ENCODE data around the gene WDR70.
"Not testable (repeated sequence)": the region's sequence is repeated elsewhere in the genome, so short reads cannot be mapped to it uniquely, and the experiment has no call there.

WDR70 gene

DNA sequence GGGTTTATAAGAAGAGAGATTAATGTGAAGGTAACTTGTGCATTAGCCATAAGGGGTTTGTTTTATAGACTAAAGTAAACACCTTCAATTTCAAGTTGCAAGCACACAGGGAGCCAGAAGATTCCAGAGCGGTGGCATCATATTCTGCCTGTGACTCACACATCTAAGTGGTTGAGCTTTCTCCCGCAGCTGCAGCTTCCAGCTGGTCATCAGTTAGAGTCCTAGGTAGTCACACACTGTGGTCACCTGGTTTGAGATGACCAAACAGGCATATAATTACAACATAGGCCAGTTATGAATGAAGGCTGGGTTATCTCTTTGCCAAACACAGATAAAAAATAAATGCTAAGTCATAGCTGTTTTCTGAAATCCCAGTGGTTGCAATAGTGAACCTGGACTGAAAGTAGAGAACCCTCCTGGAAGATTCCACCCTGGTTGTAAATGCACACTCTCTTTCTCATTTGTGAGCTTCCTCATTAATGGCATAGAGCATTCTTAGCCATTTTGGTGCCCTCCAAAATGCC lies 289.5 kb downstream of the WDR70 start:
- peak in 1 of 2 donors; percentile 62 for DNase-seq

DNA sequence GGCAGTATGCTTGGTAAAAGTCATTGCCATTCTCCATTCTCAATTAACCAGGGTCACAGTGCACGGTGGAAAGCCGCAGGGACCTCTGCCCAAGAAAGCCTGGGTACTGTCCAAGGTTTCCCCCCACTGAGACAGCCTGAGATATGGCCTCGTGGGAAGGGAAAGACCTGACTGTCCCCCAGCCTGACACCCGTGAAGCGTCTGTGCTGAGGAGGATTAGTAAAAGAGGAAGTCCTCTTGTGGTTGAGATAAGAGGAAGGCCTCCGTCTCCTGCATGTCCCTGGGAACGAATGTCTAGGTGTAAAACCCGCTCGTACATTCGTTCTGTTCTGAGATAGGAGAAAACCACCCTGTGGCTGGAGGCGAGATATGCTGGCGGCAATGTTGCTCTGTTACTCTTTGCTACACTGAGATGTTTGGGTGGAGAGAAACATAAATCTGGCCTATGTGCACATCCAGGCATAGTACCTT lies 293.0 kb downstream of the WDR70 start:
- intact Hi-C loops (cut with DNase I; ENCODE audit: low total_unique reads); H3K9me3 ChIP-seq; H3K36me3 ChIP-seq; H3K4me3 ChIP-seq; DNase-seq; H3K27me3 ChIP-seq; H3K27ac ChIP-seq: not testable (repeated sequence)
- H3K4me1 ChIP-seq, result peaks cover 0 to 11% (median 0%) of the 10 kb centered on the region in 4 donors

More for the DNA sequence above, 289.5 kb downstream of the WDR70 start:
- Histone ChIP-seq H3K4me3 (no peak overlapping the region), H3K27me3 (no peaks in the 10 kb centered on the region), H3K9me3 (no peaks in the 10 kb centered on the region), H3K36me3 (no peaks in the 10 kb centered on the region), H3K4me1 (peaks cover 0 to 23% (median 0%) of the 10 kb centered on the region in 4 donors), H3K27ac (no peak overlapping the region)
- intact Hi-C loops (cut with DNase I; ENCODE audit: low total_unique reads), result no loop called here
- TF ChIP-seq, protein P1, sequence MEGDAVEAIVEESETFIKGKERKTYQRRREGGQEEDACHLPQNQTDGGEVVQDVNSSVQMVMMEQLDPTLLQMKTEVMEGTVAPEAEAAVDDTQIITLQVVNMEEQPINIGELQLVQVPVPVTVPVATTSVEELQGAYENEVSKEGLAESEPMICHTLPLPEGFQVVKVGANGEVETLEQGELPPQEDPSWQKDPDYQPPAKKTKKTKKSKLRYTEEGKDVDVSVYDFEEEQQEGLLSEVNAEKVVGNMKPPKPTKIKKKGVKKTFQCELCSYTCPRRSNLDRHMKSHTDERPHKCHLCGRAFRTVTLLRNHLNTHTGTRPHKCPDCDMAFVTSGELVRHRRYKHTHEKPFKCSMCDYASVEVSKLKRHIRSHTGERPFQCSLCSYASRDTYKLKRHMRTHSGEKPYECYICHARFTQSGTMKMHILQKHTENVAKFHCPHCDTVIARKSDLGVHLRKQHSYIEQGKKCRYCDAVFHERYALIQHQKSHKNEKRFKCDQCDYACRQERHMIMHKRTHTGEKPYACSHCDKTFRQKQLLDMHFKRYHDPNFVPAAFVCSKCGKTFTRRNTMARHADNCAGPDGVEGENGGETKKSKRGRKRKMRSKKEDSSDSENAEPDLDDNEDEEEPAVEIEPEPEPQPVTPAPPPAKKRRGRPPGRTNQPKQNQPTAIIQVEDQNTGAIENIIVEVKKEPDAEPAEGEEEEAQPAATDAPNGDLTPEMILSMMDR (IDR thresholded peaks at IDR 0.05), result no peak

DNA sequence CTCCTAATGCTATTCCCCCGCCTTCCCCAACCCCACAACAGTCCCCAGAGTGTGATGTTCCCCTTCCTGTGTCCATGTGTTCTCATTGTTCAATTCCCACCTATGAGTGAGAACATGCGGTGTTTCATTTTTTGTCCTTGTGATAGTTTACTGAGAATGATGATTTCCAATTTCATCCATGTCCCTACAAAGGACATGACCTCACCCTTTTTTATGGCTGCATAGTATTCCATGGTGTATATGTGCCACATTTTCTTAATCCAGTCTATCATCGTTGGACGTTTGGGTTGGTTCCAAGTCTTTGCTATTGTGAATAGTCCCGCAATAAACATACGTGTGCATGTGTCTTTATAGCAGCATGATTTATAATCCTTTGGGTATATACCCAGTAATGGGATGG lies 295.2 kb downstream of the WDR70 start:
- H3K36me3 ChIP-seq; H3K4me3 ChIP-seq; H3K4me1 ChIP-seq; H3K27ac ChIP-seq; DNase-seq; intact Hi-C loops (cut with DNase I; ENCODE audit: low total_unique reads); H3K9me3 ChIP-seq; H3K27me3 ChIP-seq: not testable (repeated sequence)

DNA sequence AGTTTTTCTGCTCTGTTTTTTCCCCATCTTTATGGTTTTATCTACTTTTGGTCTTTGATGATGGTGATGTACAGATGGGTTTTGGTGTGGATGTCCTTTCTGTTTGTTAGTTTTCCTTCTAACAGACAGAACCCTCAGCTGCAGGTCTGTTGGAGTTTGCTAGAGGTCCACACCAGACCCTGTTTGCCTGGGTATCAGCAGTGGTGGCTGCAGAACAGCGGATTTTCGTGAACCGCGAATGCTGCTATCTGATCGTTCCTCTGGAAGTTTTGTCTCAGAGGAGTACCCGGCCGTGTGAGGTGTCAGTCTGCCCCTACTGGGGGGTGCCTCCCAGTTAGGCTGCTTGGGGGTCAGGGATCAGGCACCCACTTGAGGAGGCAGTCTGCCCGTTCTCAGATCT lies 300.2 kb downstream of the WDR70 start:
- H3K27me3 ChIP-seq; H3K9me3 ChIP-seq; intact Hi-C loops (cut with DNase I; ENCODE audit: low total_unique reads); H3K36me3 ChIP-seq; H3K4me1 ChIP-seq; DNase-seq; H3K27ac ChIP-seq; H3K4me3 ChIP-seq: not testable (repeated sequence)

DNA sequence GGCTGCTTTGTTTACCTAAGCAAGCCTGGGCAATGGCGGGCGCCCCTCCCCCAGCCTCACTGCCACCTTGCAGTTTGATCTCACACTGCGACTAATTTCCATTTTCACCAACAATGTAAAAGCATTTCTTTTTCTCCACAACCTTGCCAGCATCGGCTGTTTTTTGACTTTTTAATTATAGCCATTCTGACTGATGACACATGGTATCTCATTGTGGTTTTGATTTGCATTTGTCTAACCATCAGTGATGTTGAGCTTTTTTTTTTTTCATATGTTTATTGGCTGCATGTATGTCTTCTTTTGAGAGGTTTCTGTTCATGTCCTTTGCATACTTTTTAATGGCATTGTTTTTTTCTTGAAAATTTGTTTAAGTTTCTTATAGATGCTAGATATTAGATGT lies 300.8 kb downstream of the WDR70 start:
- intact Hi-C loops (cut with DNase I; ENCODE audit: low total_unique reads); H3K9me3 ChIP-seq; H3K4me1 ChIP-seq; DNase-seq; H3K27ac ChIP-seq; H3K4me3 ChIP-seq; H3K27me3 ChIP-seq; H3K36me3 ChIP-seq: not testable (repeated sequence)

DNA sequence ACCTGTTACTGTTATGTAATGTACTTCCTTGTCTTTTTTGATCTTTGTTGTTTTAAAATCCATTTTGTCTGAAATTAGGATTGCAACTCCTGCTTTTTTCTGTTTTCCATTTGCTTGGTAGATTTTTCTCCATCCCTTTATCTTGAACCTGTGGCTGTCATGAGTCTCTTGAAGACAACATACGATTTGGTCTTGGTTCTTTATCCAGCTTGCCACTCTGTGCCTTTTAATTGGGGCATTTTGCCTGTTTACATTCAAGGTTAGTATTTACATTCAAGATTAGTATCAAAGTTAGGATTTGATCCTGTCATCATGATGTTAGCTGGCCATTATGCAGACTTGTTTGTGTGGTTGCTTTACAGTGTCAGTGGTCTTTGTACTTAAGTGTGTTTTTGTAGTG lies 304.0 kb downstream of the WDR70 start:
- H3K27ac ChIP-seq, result no peak overlapping the region
- H3K27me3 ChIP-seq, result no peaks in the 10 kb centered on the region
- intact Hi-C loops (cut with DNase I; ENCODE audit: low total_unique reads), result no loop called here
- no peaks in the 10 kb centered on the region for H3K36me3 ChIP-seq
- no peaks in the 10 kb centered on the region for H3K9me3 ChIP-seq
- no peak for DNase-seq
- TF ChIP-seq, protein P1 (IDR thresholded peaks at IDR 0.05), result no peak
- no peaks in the 10 kb centered on the region for H3K4me1 ChIP-seq
- no peak overlapping the region for H3K4me3 ChIP-seq

DNA sequence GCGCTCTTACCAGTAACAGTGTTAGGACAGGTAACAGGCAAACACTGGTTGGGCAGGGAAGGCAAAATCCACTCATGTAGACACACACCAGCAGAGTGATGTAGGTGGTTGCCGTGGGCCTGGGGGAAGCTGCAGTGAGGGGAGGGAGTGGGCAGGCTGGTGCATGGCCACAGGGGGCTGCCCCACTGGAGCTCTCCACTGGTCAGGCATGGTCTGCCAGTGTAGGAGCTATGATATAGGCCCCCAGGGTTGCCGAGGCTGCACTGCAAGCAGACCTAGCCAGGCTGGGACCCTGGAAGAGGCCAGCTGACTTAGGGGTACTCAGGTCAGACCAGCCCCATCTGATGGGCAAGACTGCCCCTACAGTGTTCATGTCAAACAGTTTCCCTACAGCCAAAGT lies 306.1 kb downstream of the WDR70 start:
- TF ChIP-seq, protein P1 (IDR thresholded peaks at IDR 0.05), result no peak
- no peaks in the 10 kb centered on the region for H3K9me3 ChIP-seq
- no peaks in the 10 kb centered on the region for H3K4me1 ChIP-seq
- intact Hi-C loops (cut with DNase I; ENCODE audit: low total_unique reads), result no loop called here
- peaks cover 0 to 8% (median 0%) of the 10 kb centered on the region in 3 donors for H3K36me3 ChIP-seq
- H3K27ac ChIP-seq, result no peak overlapping the region
- H3K4me3 ChIP-seq, result no peak overlapping the region
- no peak for DNase-seq
- no peaks in the 10 kb centered on the region for H3K27me3 ChIP-seq

DNA sequence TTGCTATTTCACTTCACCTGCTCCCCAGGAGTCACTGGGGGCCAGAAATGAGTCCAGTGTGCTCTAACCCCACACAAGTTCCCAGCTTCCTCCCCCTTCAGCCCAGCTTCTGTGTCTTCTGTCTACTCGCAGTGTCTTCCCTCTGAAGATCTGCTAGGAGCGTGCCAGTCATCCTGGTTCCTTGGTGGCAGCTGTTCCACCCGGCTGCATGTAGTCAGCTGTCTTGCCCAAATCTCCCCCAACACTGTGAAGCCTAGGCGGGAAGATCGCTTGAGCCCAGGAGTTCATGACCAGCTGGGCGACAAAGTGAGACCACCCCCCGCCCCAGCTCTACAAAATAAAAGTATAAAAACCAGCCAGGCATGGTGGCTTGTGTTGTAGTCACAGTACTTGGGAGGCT lies 306.7 kb downstream of the WDR70 start:
- Histone ChIP-seq H3K4me3 (no peak overlapping the region), H3K9me3 (no peaks in the 10 kb centered on the region), H3K27me3 (no peaks in the 10 kb centered on the region), H3K27ac (no peak overlapping the region), H3K36me3 (peaks cover 0 to 8% (median 0%) of the 10 kb centered on the region in 3 donors), H3K4me1 (no peaks in the 10 kb centered on the region)
- TF ChIP-seq, protein P1 (IDR thresholded peaks at IDR 0.05), result no peak
- no peak for DNase-seq
- intact Hi-C loops (cut with DNase I; ENCODE audit: low total_unique reads), result no loop called here

DNA sequence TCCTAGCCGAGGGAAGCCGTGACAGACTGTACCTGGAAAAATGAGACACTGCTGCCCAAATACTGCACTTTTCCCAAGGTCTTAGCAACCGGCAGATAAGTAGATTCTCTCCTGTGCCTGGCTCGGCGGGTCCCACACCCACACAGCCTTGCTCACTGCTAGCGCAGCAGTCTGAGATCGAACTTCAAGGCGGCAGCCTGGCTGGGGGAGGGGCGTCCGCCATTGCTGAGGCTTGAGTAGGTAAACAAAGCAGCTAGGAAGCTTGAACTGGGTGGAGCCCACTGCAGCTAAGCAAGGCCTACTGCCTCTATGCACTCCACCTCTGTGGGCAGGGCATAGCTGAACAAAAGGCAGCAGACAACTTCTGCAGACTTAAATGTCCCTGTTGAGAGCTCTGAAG lies 309.8 kb downstream of the WDR70 start:
- intact Hi-C loops (cut with DNase I; ENCODE audit: low total_unique reads); H3K4me1 ChIP-seq; H3K9me3 ChIP-seq; H3K4me3 ChIP-seq; H3K36me3 ChIP-seq; H3K27me3 ChIP-seq; DNase-seq; H3K27ac ChIP-seq: not testable (repeated sequence)

DNA sequence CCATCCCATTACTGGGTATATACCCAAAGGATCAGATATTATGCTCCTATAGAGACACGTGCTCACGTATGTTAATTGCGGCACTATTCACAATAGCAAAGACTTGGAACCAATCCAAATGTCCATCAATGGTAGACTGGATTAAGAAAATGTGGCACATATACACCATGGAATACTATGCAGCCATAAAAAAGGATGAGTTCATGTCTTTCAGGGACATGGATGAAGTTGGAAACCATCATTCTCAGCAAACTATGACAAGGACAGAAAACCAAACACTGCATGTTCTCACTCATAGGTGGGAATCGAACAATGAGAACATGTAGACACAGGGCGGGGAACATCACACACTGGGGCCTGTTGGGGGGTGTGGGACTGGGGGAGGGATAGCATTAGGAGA lies 315.2 kb downstream of the WDR70 start:
- H3K27me3 ChIP-seq; H3K4me3 ChIP-seq; intact Hi-C loops (cut with DNase I; ENCODE audit: low total_unique reads); DNase-seq; H3K9me3 ChIP-seq; H3K4me1 ChIP-seq; H3K27ac ChIP-seq: not testable (repeated sequence)
- H3K36me3 ChIP-seq, result peaks cover 0 to 11% (median under 1%) of the 10 kb centered on the region in 3 donors
